B cell (primary cell): ENCODE measurements around the gene TFAP2A. TPM values are rescaled to one million over a fixed set of nuclear protein-coding genes. Genes with fewer than 3 reads are reported as not detected.
A peak's percentile ranks its signal among the peaks of the same experiment; 100 is the strongest.

Experiments
- ATAC-seq: fragments of 200-7000 bp; cut with Tn5 transposase; one replicate; pipeline ENCODE4 v1.10.0; 2021; ENCODE audit warnings: low read depth, mild to moderate bottlenecking, moderate number of reproducible peaks, moderate library complexity
- CTCF ChIA-PET: fragments of 350-600 bp; sonication (Branson Sonifier 250); formaldehyde crosslinking; loops from one replicate; lab custom pipeline; 2021; ENCODE audit warnings: antibody characterized with exemption, inconsistent platforms; lab: Charles Lee
- POLR2A ChIA-PET: fragments of 350-600 bp; sonication (Branson Sonifier 250); formaldehyde crosslinking; loops from one replicate; lab custom pipeline; 2021; ENCODE audit warnings: antibody characterized with exemption; lab: Charles Lee
- DNase-seq: peaks from one replicate; pipeline ENCODE4 v3.0.0; 2013
- H2AFZ ChIP-seq: 2 replicates; pipeline ENCODE4 v1.6.1; 2012; ENCODE audit warnings: mild to moderate bottlenecking, low read depth, low read length; ENCODE audit not compliant: insufficient read depth, poor library complexity, severe bottlenecking
- H3K27ac ChIP-seq, 2 donors: 1 replicate in 1 of 2; 2 replicates in 1 of 2; pipeline ENCODE4 v1.5.1; 2012 to 2013; ENCODE audit warnings: low read length in 2 of 2, mild to moderate bottlenecking in 2 of 2, moderate library complexity in 1 of 2
- H3K27me3 ChIP-seq, 4 experiments: fragments of 200-600 bp in 1 of 4; sonication (generic) in 1 of 4; replicated peaks in 1 of 4; 1 replicate in 2 of 4; 2 replicates in 2 of 4; pipeline versions ENCODE4 v1.6.1 to v1.7.0; 2013 to 2016; ENCODE audit warnings: low read length in 3 of 4, mild to moderate bottlenecking in 2 of 4, mixed read lengths in 1 of 4, moderate library complexity in 1 of 4; ENCODE audit not compliant: insufficient read depth in 4 of 4, control insufficient read depth in 3 of 4; ENCODE audit errors: control extremely low read depth in 1 of 4
- H3K36me3 ChIP-seq, 2 experiments: replicated peaks in 1 of 2; 1 replicate in 1 of 2; 2 replicates in 1 of 2; pipeline versions ENCODE4 v1.6.1 to v1.7.1; 2013; ENCODE audit warnings: low read length in 1 of 2; ENCODE audit not compliant: insufficient read depth in 2 of 2, control insufficient read depth in 1 of 2; ENCODE audit errors: control extremely low read depth in 1 of 2, extremely low read depth in 1 of 2
- H3K4me1 ChIP-seq, 2 donors: fragments of 200-600 bp in 1 of 2; sonication (generic) in 1 of 2; 1 replicate in 1 of 2; 2 replicates in 1 of 2; pipeline versions ENCODE4 v1.5.1 to v1.6.1; 2013 to 2017; ENCODE audit warnings: low read length in 2 of 2; ENCODE audit not compliant: control insufficient read depth in 2 of 2, insufficient read depth in 2 of 2
- H3K4me2 ChIP-seq: replicated peaks from 2 replicates; pipeline ENCODE3; 2012; ENCODE audit warnings: mild to moderate bottlenecking, low read depth, low read length; ENCODE audit not compliant: poor library complexity, severe bottlenecking
- H3K4me3 ChIP-seq, 5 experiments: fragments of 200-600 bp in 1 of 5; sonication (generic) in 1 of 5; 1 replicate in 3 of 5; 2 replicates in 2 of 5; pipeline versions ENCODE4 v1.5.1 to v1.7.0; 2011 to 2016; ENCODE audit warnings: low read length in 4 of 5, mild to moderate bottlenecking in 4 of 5, low read depth in 2 of 5, control low read depth in 1 of 5, moderate library complexity in 1 of 5; ENCODE audit not compliant: insufficient read depth in 1 of 5; ENCODE audit errors: control extremely low read depth in 1 of 5, extremely low read depth in 1 of 5
- H3K79me2 ChIP-seq: fragments of 200-600 bp; sonication (generic); one replicate; pipeline ENCODE4 v1.6.0; 2016; ENCODE audit warnings: low read length; ENCODE audit not compliant: control insufficient read depth, insufficient read depth
- H3K9ac ChIP-seq: fragments of 200-600 bp; sonication (generic); 2 replicates; pipeline ENCODE4 v1.6.1; 2017; ENCODE audit warnings: mild to moderate bottlenecking, low read length, moderate library complexity
- H3K9me3 ChIP-seq, 3 donors: one replicate each; pipeline versions ENCODE4 v1.6.1 to v1.7.1; 2013; ENCODE audit warnings: low read length in 2 of 3; ENCODE audit not compliant: control insufficient read depth in 2 of 3, insufficient read depth in 1 of 3; ENCODE audit errors: control extremely low read depth in 1 of 3
- H4K20me1 ChIP-seq: 2 replicates; pipeline ENCODE4 v1.6.0; 2012; ENCODE audit warnings: mild to moderate bottlenecking, low read length; ENCODE audit not compliant: insufficient read depth, control insufficient read depth, poor library complexity, severe bottlenecking
- H3K27ac Mint-ChIP-seq: one replicate; pipeline ENCODE4 v1.8.0; 2021; ENCODE audit warnings: mixed read lengths
- H3K27me3 Mint-ChIP-seq: one replicate; pipeline ENCODE4 v1.8.0; 2021; ENCODE audit warnings: mixed read lengths
- H3K4me1 Mint-ChIP-seq: one replicate; pipeline ENCODE4 v1.8.0; 2021; ENCODE audit warnings: mixed read lengths
- H3K4me3 Mint-ChIP-seq: one replicate; pipeline ENCODE4 v1.8.0; 2021; ENCODE audit warnings: mixed read lengths
- H3K9me3 Mint-ChIP-seq: one replicate; pipeline ENCODE4 v1.8.0; 2022; ENCODE audit warnings: mixed read lengths; ENCODE audit not compliant: insufficient read depth
- EZH2 ChIP-seq: IDR thresholded peaks from 2 replicates; pipeline ENCODE4 v1.6.1; 2012; ENCODE audit warnings: borderline replicate concordance, low read depth, mild to moderate bottlenecking, moderate library complexity, low read length; ENCODE audit not compliant: insufficient read depth, poor library complexity, severe bottlenecking
- WGBS: methylation state at CpG from one replicate; pipeline ENCODE4 v1.1.5; 2013; ENCODE audit warnings: missing lambda C conversion rate; ENCODE audit not compliant: insufficient coverage; 5-methylcytosine and 5-hydroxymethylcytosine counted together
- intact Hi-C: fragments of 100-400 bp; cut with micrococcal nuclease; formaldehyde crosslinking; loops from one replicate; pipeline ENCODE4 v1.10.0; 2022
- polyA plus RNA-seq: library from polyadenylated mRNA; depleted of rRNA; stranded (reverse); fragments of >200 nt; gene quantifications from 2 replicates; pipeline ENCODE4 v1.2.3, GENCODE V29; 2012
- total RNA-seq, 2 donors: library from RNA; stranded (reverse); fragments of 120-200 nt in 1 of 2; gene quantifications; 1 replicate in 1 of 2; 2 replicates in 1 of 2; pipeline versions ENCODE4 v1.2.3 to v1.2.4, GENCODE V29; 2013 to 2022
- TF ChIP-seq, protein P1 (sequence below): fragments of 200-600 bp; IDR thresholded peaks from one replicate; pipeline ENCODE4 v1.8.0; 2022; ENCODE audit warnings: antibody characterized with exemption, mild to moderate bottlenecking

The TFAP2A gene
- total and polyA plus RNA-seq, 2 donors (not counting 1 experiment from before 2014, with no cell fraction given), result not detected

DNA sequence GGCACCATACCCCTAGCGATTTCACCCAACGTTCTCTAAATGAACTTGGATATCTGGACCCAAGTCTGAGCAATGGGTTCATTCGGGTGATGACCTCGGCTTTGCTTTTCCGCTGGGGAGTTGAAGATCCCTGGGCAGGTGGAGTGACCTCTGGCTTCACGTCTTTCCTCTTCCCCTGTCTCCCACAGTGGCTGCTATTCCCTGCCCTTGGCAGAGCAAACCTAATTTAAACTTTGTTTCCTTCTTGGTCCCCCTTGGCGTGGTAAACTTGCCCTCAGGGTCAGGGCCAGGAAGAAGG, 7.8 kb upstream of the TFAP2A start:
- TF ChIP-seq, protein P1, sequence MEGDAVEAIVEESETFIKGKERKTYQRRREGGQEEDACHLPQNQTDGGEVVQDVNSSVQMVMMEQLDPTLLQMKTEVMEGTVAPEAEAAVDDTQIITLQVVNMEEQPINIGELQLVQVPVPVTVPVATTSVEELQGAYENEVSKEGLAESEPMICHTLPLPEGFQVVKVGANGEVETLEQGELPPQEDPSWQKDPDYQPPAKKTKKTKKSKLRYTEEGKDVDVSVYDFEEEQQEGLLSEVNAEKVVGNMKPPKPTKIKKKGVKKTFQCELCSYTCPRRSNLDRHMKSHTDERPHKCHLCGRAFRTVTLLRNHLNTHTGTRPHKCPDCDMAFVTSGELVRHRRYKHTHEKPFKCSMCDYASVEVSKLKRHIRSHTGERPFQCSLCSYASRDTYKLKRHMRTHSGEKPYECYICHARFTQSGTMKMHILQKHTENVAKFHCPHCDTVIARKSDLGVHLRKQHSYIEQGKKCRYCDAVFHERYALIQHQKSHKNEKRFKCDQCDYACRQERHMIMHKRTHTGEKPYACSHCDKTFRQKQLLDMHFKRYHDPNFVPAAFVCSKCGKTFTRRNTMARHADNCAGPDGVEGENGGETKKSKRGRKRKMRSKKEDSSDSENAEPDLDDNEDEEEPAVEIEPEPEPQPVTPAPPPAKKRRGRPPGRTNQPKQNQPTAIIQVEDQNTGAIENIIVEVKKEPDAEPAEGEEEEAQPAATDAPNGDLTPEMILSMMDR, result no peak
- TF ChIP-seq EZH2, result no peak
- H2AFZ ChIP-seq, result no peak overlapping the region
- peaks cover 30% of the 10 kb centered on the region for H3K4me1 Mint-ChIP-seq
- H3K79me2 ChIP-seq, result no peaks in the 10 kb centered on the region
- H3K9me3 Mint-ChIP-seq, result peaks cover 7% of the 10 kb centered on the region
- H3K4me2 ChIP-seq, result peak overlapping the region; percentile 16
- H3K27me3 ChIP-seq, result peaks cover 2 to 95% (median 86%) of the 10 kb centered on the region in 4 experiments
- no peak overlapping the region for H3K4me3 ChIP-seq
- H3K9ac ChIP-seq, result no peak overlapping the region
- H3K4me1 ChIP-seq, result peaks cover 22 to 56% of the 10 kb centered on the region in 2 donors
- DNase-seq (no peak), ATAC-seq (no peak)
- intact Hi-C loops, result loop anchor here (5.0 kb wide), 2 partner anchors 35 to 465 kb away; partner anchors contain the start of gene SYCP2L
- no peak overlapping the region for H3K27ac ChIP-seq
- peaks cover 0 to 72% (median 24%) of the 10 kb centered on the region in 3 donors for H3K9me3 ChIP-seq
- CTCF ChIA-PET, result no interaction called here
- POLR2A ChIA-PET, result no interaction called here
- H3K36me3 ChIP-seq, result no peaks in the 10 kb centered on the region
- H3K4me3 Mint-ChIP-seq, result peak overlapping the region; percentile 43
- 46% methylated on average over 5 of the region's 7 CpGs for WGBS
- no peaks in the 10 kb centered on the region for H4K20me1 ChIP-seq
- H3K27me3 Mint-ChIP-seq, result peaks cover 73% of the 10 kb centered on the region
- no peak overlapping the region for H3K27ac Mint-ChIP-seq

DNA sequence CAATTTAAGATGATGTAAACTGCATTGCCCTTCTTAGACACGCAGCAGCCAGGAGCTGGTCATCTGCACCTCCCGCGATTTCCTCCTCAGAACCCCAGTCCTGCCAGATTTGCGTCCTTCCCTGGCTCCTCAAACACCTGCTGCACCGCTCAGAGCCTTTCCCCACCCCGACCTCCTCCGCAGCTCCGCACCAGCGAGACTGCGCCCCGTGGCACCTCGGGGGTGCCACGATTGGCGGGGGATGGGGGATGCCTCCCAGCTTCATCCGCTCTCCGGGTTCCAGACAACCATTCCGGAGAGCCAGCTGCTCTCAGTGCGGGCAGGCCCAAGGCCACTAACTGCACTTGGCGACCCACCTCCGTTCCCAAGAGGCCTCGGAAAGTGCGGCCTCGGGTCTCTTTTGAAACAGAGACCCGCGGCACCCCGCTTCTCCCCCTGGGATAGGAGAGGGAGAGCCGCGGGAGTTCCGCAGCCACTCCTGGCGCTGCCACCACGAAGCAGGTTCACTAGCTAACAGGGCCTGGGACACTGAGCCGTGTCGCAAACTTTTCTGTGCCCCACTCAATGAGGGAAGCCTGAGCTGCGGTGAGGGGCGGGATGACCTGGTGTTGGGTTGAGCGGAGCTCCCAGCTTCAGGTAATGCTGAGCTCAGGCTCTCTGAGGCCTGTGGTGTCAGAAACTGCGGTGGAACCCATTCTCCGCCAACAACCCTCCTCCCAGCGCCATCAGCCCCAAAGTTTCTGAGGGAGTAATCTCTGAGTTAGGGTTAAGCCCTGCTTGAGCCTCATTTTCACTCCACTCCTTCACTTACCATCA, 7.3 kb upstream of the TFAP2A start:
- intact Hi-C loops, result loop anchor here (5.0 kb wide), 2 partner anchors 35 to 465 kb away; partner anchors contain the start of gene SYCP2L
- ChIA-PET CTCF (no interaction called here), POLR2A (no interaction called here)
- Histone ChIP-seq H3K4me3 (no peak overlapping the region), H3K27ac (no peak overlapping the region), H3K79me2 (no peaks in the 10 kb centered on the region), H4K20me1 (no peaks in the 10 kb centered on the region), H3K36me3 (no peaks in the 10 kb centered on the region), H3K9me3 (peaks cover 0 to 77% (median 29%) of the 10 kb centered on the region in 3 donors), H2AFZ (no peak overlapping the region), H3K4me2 (no peak overlapping the region), H3K27me3 (peaks cover 2 to 100% (median 89%) of the 10 kb centered on the region in 4 experiments), H3K4me1 (peaks cover 25 to 61% of the 10 kb centered on the region in 2 donors), H3K9ac (no peak overlapping the region)
- H3K9me3 Mint-ChIP-seq, result peaks cover 7% of the 10 kb centered on the region
- WGBS, result 12% methylated on average over 33 of the region's 39 CpGs
- H3K4me3 Mint-ChIP-seq, result peak overlapping the region; percentile 5
- no peak overlapping the region for H3K27ac Mint-ChIP-seq
- ATAC-seq, result no peak
- peaks cover 74% of the 10 kb centered on the region for H3K27me3 Mint-ChIP-seq
- H3K4me1 Mint-ChIP-seq, result peaks cover 31% of the 10 kb centered on the region
- TF ChIP-seq, protein P1, result no peak
- TF ChIP-seq EZH2, result no peak
- no peak for DNase-seq
